GM12891 (cell line): ENCODE results near the gene ZC3H7A.

Experiments
- POLR2A ChIP-seq: IDR thresholded peaks from 2 replicates; pipeline ENCODE4 v1.6.1; 2011; ENCODE audit warnings: low read depth, low read length, control low read depth
- POLR2AphosphoS5 ChIP-seq: IDR thresholded peaks from 2 replicates; pipeline ENCODE4 v1.6.1; 2011; ENCODE audit warnings: low read depth, low read length, control low read depth
- TAF1 ChIP-seq: IDR thresholded peaks from 2 replicates; pipeline ENCODE4 v1.6.1; 2011; ENCODE audit warnings: low read depth, low read length, control low read depth

GRCh38 chr16:11799509-11800381 is 2.7 kb upstream of the ZC3H7A start:
- TF ChIP-seq TAF1 (no peak), POLR2AphosphoS5 (no peak), POLR2A (no peak)
